ENCODE data around the gene AK4. TPM values are rescaled to one million over a fixed set of nuclear protein-coding genes. Genes with fewer than 3 reads are reported as not detected.

The AK4 gene
- 47.5 and 48.5 TPM in 2 replicates for total RNA-seq (2014; rRNA removed; shearing (Covaris generic))

GRCh38 chr1:65148178-65148547 lies at the start of gene AK4:
Gene AK4, plus strand, starts transcription at chr1:65148203. Its CDS starts 205 bp downstream, at chr1:65148408.

Small RNA genes within 50 kb of the gene (small RNA-seq; reads per million reads assigned to genes)
- gene RPS29P7 = not detected

Other genes starting within 250 kb of the AK4 start
- gene JAK1, start 181.7 kb upstream of the AK4 start, total RNA-seq (2014; rRNA removed; shearing (Covaris generic)) = 43.4 and 60.4 TPM in 2 replicates
- gene DNAJC6, start 161.3 kb downstream of the AK4 start, total RNA-seq (2014; rRNA removed; shearing (Covaris generic)) = 7.8 and 8.2 TPM in 2 replicates